ENCODE measurements around the gene P4HTM. TPM values are rescaled to one million over a fixed set of nuclear protein-coding genes. Genes with fewer than 3 reads are reported as not detected.
A peak's percentile ranks its signal among the peaks of the same experiment; 100 is the strongest.

Gene P4HTM
- 29.0 and 43.2 TPM in 2 replicates for total RNA-seq

DNA sequence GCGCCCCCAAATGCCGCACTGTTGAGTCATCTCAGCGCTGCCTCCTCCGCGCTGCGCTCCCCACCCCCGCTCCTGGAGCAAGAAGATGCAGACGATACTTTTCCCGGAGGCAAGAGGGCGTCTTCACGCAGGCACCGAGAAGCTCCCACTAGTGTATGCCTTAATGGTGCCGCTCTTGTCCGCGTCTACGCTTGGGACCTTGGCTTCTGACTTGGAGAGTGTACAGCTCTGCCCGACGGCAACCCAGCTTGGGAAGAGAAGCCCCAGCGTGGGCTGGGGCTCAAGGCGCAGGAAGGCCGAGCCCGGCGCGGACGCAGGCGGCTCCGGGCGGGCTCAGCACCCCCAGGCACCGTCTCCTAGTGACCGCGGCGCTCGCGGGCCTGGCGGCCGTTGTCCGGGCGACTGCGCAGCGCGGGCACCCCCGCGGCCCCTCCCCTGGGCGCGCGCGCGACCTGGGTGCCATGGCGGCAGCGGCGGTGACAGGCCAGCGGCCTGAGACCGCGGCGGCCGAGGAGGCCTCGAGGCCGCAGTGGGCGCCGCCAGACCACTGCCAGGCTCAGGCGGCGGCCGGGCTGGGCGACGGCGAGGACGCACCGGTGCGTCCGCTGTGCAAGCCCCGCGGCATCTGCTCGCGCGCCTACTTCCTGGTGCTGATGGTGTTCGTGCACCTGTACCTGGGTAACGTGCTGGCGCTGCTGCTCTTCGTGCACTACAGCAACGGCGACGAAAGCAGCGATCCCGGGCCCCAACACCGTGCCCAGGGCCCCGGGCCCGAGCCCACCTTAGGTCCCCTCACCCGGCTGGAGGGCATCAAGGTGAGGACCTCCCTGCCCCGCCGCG is at the start of gene P4HTM:
Gene P4HTM (plus strand): TSS at position 446 of the 840 bp plus-strand sequence. CDS start 16 bp downstream, at position 462.
- TF ChIP-seq, protein P1, sequence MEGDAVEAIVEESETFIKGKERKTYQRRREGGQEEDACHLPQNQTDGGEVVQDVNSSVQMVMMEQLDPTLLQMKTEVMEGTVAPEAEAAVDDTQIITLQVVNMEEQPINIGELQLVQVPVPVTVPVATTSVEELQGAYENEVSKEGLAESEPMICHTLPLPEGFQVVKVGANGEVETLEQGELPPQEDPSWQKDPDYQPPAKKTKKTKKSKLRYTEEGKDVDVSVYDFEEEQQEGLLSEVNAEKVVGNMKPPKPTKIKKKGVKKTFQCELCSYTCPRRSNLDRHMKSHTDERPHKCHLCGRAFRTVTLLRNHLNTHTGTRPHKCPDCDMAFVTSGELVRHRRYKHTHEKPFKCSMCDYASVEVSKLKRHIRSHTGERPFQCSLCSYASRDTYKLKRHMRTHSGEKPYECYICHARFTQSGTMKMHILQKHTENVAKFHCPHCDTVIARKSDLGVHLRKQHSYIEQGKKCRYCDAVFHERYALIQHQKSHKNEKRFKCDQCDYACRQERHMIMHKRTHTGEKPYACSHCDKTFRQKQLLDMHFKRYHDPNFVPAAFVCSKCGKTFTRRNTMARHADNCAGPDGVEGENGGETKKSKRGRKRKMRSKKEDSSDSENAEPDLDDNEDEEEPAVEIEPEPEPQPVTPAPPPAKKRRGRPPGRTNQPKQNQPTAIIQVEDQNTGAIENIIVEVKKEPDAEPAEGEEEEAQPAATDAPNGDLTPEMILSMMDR (IDR thresholded peaks at IDR 0.05; ENCODE audit: insufficient read depth, low read length, poor library complexity, severe bottlenecking) = peak; percentile 43
- Histone ChIP-seq H3K4me3 (ENCODE audit: low read depth, low read length) (peak within 1 kb of the TSS; percentile 94), H3K27me3 (ENCODE audit: control insufficient read depth, insufficient read depth, low read length) (no peaks in the 10 kb centered on the region), H3K36me3 (ENCODE audit: control insufficient read depth, insufficient read depth, low read length) (no peaks in the 10 kb centered on the region)
- DNase-seq (ENCODE audit: low read depth) = peak; percentile 65

- Histone ChIP-seq H3K27me3 (ENCODE audit: control insufficient read depth, insufficient read depth, low read length) (no peaks in the 10 kb centered on the region), H3K4me3 (ENCODE audit: low read depth, low read length) (no peak overlapping the region), H3K36me3 (ENCODE audit: control insufficient read depth, insufficient read depth, low read length) (no peaks in the 10 kb centered on the region)
- no peak for DNase-seq (ENCODE audit: low read depth)
- TF ChIP-seq, protein P1 (IDR thresholded peaks at IDR 0.05; ENCODE audit: insufficient read depth, low read length, poor library complexity, severe bottlenecking) = no peak
Observed at GRCh38 chr3:48945432-48945831, 44.6 kb upstream of the P4HTM start.

DNA sequence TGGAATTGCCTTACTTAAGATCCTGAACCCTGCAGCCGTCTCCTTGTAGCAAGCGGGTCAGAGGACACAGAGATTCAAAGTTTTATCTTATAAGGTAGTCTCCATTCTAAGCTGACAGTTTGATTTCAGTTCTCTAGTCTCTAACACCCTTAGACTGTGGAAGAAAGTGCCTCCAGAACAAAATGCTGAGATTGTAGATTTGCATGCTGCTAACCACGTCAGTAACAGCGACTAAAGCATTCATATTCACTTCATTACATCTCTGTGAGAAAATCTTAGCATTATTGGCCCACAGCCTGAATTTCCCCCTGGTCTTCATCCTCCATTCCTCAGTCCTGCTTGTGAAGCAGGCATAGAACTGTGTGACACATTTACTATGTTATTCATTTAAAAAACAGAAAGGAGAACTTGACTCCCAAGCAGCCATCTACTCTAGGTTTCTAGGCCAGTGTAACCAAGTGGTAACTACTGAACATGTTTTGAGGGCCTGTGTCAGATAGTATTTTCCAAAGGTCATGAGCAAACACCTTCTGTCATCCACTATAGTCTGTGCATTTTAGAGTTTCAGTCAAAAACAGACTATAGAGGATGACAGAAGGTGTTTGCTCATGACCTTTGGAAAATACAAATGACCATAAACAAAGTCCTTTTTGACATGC is 44.0 kb upstream of the P4HTM start:
- no peaks in the 10 kb centered on the region for H3K27me3 ChIP-seq (ENCODE audit: control insufficient read depth, insufficient read depth, low read length)
- no peak overlapping the region for H3K4me3 ChIP-seq (ENCODE audit: low read depth, low read length)
- DNase-seq (ENCODE audit: low read depth) = no peak
- H3K36me3 ChIP-seq (ENCODE audit: control insufficient read depth, insufficient read depth, low read length) = no peaks in the 10 kb centered on the region
- TF ChIP-seq, protein P1 (IDR thresholded peaks at IDR 0.05; ENCODE audit: insufficient read depth, low read length, poor library complexity, severe bottlenecking) = no peak

DNA sequence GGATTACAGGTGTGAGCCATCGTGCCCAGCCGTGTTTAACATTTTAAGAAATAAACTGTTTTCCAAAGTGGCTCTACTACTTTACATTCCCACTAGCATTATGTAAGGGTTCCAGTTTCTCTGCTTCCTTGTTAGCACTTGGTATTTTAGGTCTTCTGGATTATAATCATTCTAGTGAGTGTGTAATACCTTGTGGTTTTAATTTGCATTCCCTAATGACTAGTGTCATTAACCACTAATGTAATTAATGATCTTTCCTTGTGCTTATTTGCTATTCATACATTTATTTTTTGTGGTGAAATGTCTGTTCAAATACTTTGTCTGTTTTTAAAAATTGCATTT is 40.7 kb upstream of the P4HTM start:
- Histone ChIP-seq H3K4me3 (ENCODE audit: low read depth, low read length) (no peak overlapping the region), H3K27me3 (ENCODE audit: control insufficient read depth, insufficient read depth, low read length) (no peaks in the 10 kb centered on the region), H3K36me3 (ENCODE audit: control insufficient read depth, insufficient read depth, low read length) (no peaks in the 10 kb centered on the region)
- DNase-seq (ENCODE audit: low read depth) = no peak
- TF ChIP-seq, protein P1 (IDR thresholded peaks at IDR 0.05; ENCODE audit: insufficient read depth, low read length, poor library complexity, severe bottlenecking) = no peak

DNA sequence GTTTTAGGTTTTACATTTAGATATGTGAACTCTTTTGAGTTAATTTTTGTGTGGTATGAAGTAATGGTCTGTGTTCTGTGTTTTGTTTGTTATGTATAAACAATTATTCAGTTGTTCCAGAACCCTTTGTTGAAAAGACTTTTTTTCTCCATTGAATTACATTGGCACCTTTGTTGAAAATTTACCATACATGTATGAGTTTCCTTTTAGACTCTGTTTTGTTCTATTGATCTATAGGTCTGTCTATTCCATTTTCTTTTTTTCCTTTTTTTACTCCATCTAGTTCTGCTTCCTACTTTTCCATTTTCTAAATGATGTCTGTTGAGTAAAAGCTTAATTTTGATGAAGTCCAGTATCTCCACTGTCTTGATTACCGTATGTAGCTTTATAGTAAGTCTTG is 40.0 kb upstream of the P4HTM start:
- H3K27me3 ChIP-seq (ENCODE audit: control insufficient read depth, insufficient read depth, low read length) = no peaks in the 10 kb centered on the region
- no peak for DNase-seq (ENCODE audit: low read depth)
- H3K36me3 ChIP-seq (ENCODE audit: control insufficient read depth, insufficient read depth, low read length) = no peaks in the 10 kb centered on the region
- TF ChIP-seq, protein P1 (IDR thresholded peaks at IDR 0.05; ENCODE audit: insufficient read depth, low read length, poor library complexity, severe bottlenecking) = no peak
- H3K4me3 ChIP-seq (ENCODE audit: low read depth, low read length) = no peak overlapping the region

Measured in kidney epithelial cell (primary cell).